VCaP (cell line): ENCODE results near the gene RAD51.
A peak's percentile ranks its signal among the peaks of the same experiment; 100 is the strongest.

Source experiments
- H3K27ac ChIP-seq: fragments of 450-650 bp; 2 replicates; pipeline ENCODE4 v1.5.1; 2017
- CTCF ChIP-seq: fragments of 450-650 bp; conservative IDR thresholded peaks from 2 replicates; pipeline ENCODE4 v1.5.1; 2017; ENCODE audit warnings: mild to moderate bottlenecking, moderate library complexity

The RAD51 gene

DNA sequence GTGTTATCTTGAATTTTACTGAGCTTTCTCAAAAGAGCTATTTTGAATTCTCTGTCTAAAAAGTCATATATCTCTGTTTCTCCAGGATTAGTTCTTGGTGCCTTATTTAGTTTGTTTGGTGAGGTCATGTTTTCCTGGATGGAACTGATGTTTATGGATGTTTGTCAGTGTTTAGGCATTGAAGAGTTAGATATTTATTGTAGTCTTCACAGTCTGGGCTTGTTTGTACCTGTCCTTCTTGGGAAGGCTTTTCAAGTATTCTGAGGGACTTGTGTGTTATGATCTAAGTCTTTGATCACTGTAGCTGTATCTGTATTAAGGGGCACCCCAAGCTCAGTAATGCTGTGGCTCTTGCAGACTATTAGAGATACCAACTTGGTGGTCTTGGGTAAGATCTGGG lies 10.6 kb upstream of the RAD51 start:
- H3K27ac ChIP-seq = no peak overlapping the region
- no peak for TF ChIP-seq CTCF

DNA sequence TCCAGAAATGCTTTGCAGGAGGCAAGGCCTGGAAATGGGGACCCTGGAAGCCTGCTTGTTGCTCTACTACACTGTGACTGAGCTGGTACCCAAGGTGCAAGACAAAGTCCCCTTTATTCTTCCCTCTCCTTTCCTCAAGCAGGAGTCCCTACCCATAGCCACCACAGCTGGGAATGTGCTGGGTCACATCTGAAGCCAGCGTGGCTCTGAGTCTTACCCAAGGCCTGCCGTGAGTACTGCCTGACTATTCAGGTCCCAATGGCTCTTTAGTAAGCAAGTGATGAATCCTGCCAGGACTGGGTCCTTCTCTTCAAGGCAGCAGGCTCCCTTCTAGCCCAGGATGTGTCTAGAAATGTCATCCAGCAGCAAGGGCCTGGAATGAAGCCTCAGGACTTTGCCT lies 9.6 kb upstream of the RAD51 start:
- no peak overlapping the region for H3K27ac ChIP-seq
- no peak for TF ChIP-seq CTCF

GRCh38 chr15:40688932-40689799 lies 5.8 kb upstream of the RAD51 start:
- H3K27ac ChIP-seq = no peak overlapping the region
- TF ChIP-seq CTCF = no peak

GRCh38 chr15:40691737-40692136 lies 3.2 kb upstream of the RAD51 start:
- no peak overlapping the region for H3K27ac ChIP-seq
- no peak for TF ChIP-seq CTCF

- no peak for TF ChIP-seq CTCF
- peak overlapping the region; percentile 93 for H3K27ac ChIP-seq
These were observed 878 bp upstream of the RAD51 start for GRCh38 chr15:40693904-40694687.

- TF ChIP-seq CTCF = no peak
These were observed 506 bp downstream of the RAD51 start for GRCh38 chr15:40695469-40695890.

GRCh38 chr15:40696228-40696627 lies 1.3 kb downstream of the RAD51 start:
- TF ChIP-seq CTCF = no peak
- peak overlapping the region; percentile 93; the same call in 1 of the 2 replicates for H3K27ac ChIP-seq

More at GRCh38 chr15:40695469-40695890, 506 bp downstream of the RAD51 start:
- peak overlapping the region; percentile 93 for H3K27ac ChIP-seq
